Transverse colon (tissue), 4 donors: ENCODE measurements around the gene PIP5K1B.

Source experiments
- EP300 ChIP-seq: sonication (generic); formaldehyde crosslinking; IDR thresholded peaks from one replicate; pipeline ENCODE4 v1.6.1; 2017; ENCODE audit warnings: antibody characterized with exemption, low read depth
- POLR2A ChIP-seq: fragments of 450-650 bp; IDR thresholded peaks from one replicate; pipeline ENCODE4 v1.6.1; 2016; ENCODE audit warnings: antibody characterized with exemption, mild to moderate bottlenecking, moderate library complexity
- POLR2AphosphoS5 ChIP-seq, 3 donors: sonication (generic); formaldehyde crosslinking; IDR thresholded peaks; one replicate each; pipeline ENCODE4 v1.6.1; 2016; ENCODE audit warnings: antibody characterized with exemption in 3 of 3
- TF ChIP-seq, protein P1 (sequence below), 5 experiments: fragments of 200-600 bp in 3 of 5; fragments of 450-650 bp in 2 of 5; sonication (generic) in 3 of 5; IDR thresholded peaks; 1 replicate in 2 of 5; 2 replicates in 3 of 5; pipeline ENCODE4 v1.5.1; 2016 to 2017; ENCODE audit warnings: antibody characterized with exemption in 5 of 5, inconsistent platforms in 3 of 5, mild to moderate bottlenecking in 2 of 5, moderate library complexity in 1 of 5

DNA sequence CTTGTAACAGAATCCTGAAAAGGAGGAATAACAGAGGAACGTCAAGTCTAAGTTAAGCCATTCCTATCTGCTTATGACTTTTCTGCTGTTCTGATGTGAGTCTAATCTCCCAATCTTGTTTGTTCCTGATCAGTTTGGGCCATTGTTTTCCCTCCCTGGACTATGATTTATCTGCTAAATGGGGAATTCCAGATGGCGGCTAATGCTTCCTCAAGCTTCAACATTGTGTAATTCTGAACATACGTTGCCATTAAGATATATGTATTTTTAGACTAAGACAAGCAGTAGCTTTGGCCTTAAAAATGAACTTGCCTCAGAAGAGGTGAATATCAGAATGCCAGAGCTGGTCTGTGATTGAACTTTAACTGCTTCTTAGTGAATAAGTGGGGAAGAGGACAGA lies 166.2 kb downstream of the PIP5K1B start:
- TF ChIP-seq, protein P1, sequence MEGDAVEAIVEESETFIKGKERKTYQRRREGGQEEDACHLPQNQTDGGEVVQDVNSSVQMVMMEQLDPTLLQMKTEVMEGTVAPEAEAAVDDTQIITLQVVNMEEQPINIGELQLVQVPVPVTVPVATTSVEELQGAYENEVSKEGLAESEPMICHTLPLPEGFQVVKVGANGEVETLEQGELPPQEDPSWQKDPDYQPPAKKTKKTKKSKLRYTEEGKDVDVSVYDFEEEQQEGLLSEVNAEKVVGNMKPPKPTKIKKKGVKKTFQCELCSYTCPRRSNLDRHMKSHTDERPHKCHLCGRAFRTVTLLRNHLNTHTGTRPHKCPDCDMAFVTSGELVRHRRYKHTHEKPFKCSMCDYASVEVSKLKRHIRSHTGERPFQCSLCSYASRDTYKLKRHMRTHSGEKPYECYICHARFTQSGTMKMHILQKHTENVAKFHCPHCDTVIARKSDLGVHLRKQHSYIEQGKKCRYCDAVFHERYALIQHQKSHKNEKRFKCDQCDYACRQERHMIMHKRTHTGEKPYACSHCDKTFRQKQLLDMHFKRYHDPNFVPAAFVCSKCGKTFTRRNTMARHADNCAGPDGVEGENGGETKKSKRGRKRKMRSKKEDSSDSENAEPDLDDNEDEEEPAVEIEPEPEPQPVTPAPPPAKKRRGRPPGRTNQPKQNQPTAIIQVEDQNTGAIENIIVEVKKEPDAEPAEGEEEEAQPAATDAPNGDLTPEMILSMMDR (IDR thresholded peaks at IDR 0.05) = no peak
- TF ChIP-seq POLR2AphosphoS5 (IDR thresholded peaks at IDR 0.05) = no peak
- no peak for TF ChIP-seq POLR2A
- TF ChIP-seq EP300 = no peak
